CD4-positive, alpha-beta T cell treated with Interleukin-4 for 1 hour (primary cell): ENCODE measurements around the gene IL22RA2.

Experiments used
- DNase-seq, 2 donors: peaks; one replicate each; pipeline ENCODE4 v3.0.0-alpha.2; 2020 to 2022

The IL22RA2 gene

GRCh38 chr6:137165375-137166246 lies 7.8 kb downstream of the IL22RA2 start:
- peak; percentile 35 to 52 for DNase-seq

- DNase-seq = no peak
These were observed 9.6 kb downstream of the IL22RA2 start for GRCh38 chr6:137163732-137164318.

- no peak for DNase-seq
These were observed 10.6 kb downstream of the IL22RA2 start for GRCh38 chr6:137162692-137163306.

- no peak for DNase-seq
These were observed 11.5 kb downstream of the IL22RA2 start for GRCh38 chr6:137161949-137162348.

GRCh38 chr6:137160763-137161162 lies 12.7 kb downstream of the IL22RA2 start:
- DNase-seq = no peak

- DNase-seq = no peak
These were observed 13.5 kb downstream of the IL22RA2 start for GRCh38 chr6:137159912-137160311.

- DNase-seq = no peak
These were observed 15.8 kb downstream of the IL22RA2 start for GRCh38 chr6:137157601-137158000.

- no peak for DNase-seq
These were observed 16.8 kb downstream of the IL22RA2 start for GRCh38 chr6:137156650-137157049.

GRCh38 chr6:137155830-137156229 lies 17.6 kb downstream of the IL22RA2 start:
- peak; percentile 29 to 67 for DNase-seq

GRCh38 chr6:137150072-137150471 lies 23.4 kb downstream of the IL22RA2 start:
- DNase-seq = peak in 1 of 2 donors; percentile 39

GRCh38 chr6:137149035-137149393 lies 24.4 kb downstream of the IL22RA2 start:
- no peak for DNase-seq

- peak in 1 of 2 donors; percentile 50 for DNase-seq
These were observed 25.0 kb downstream of the IL22RA2 start for GRCh38 chr6:137148306-137149034.

- DNase-seq = no peak
These were observed 26.2 kb downstream of the IL22RA2 start for GRCh38 chr6:137147195-137147594.

GRCh38 chr6:137146206-137146605 lies 27.2 kb downstream of the IL22RA2 start:
- no peak for DNase-seq

GRCh38 chr6:137145421-137145820 lies 28.0 kb downstream of the IL22RA2 start:
- DNase-seq = no peak

- DNase-seq = peak in 1 of 2 donors; percentile 34
These were observed 37.4 kb downstream of the IL22RA2 start for GRCh38 chr6:137136065-137136464.

- DNase-seq = no peak
These were observed 39.0 kb downstream of the IL22RA2 start for GRCh38 chr6:137134483-137134882.

- DNase-seq = no peak
These were observed 40.3 kb downstream of the IL22RA2 start for GRCh38 chr6:137133122-137133521.

- DNase-seq = no peak
These were observed 46.5 kb downstream of the IL22RA2 start for GRCh38 chr6:137126875-137127485.

- DNase-seq = no peak
These were observed 50.4 kb downstream of the IL22RA2 start for GRCh38 chr6:137123078-137123477.

- DNase-seq = no peak
These were observed 50.8 kb downstream of the IL22RA2 start for GRCh38 chr6:137122612-137123011.

GRCh38 chr6:137121401-137121997 lies 51.9 kb downstream of the IL22RA2 start:
- DNase-seq = no peak
